ENCODE results near the gene SLC3A2.

DNA sequence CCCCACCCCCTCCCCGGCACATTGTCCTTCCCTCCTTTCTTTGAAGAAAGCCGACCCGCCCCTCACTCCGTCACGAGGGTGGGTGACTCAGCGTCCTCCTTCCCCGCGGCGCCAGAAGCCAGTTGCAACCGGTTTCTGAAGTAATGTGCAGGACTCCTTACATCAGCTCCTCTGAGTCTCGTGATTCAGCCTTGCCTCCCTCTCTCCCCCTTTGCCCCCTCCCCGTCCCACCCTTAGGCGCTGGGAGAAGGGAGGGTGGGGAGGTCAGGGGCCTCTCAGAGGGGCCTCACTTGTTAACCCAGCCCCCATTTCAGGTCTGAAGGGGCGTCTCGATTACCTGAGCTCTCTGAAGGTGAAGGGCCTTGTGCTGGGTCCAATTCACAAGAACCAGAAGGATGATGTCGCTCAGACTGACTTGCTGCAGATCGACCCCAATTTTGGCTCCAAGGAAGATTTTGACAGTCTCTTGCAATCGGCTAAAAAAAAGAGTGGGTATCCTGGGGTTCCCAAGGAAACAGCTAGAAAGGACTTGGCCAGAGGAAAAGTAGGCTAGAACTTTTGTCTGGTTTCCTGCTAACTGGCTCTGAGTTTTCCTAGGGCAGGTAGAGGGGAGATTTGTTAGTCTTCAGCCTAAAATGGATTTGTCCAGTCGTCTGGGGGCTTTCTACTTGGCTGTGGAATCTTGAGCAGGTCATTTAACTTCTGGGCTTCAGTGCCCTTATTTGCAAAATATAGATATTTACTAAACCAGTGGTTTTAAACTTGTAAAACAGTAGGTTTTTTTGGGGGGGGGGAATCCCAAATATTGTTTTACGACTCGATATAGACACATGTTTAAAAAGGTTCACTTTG, 1.1 kb downstream of the SLC3A2 start:
- no peak for TF ChIP-seq GATA2 (IDR thresholded peaks at IDR 0.05; ENCODE audit: low read depth, low read length)
- TF ChIP-seq GATA3 (IDR thresholded peaks at IDR 0.05; ENCODE audit: low read depth, low read length) = no peak
